Duodenal mucosa (tissue), 2 donors: ENCODE measurements around the gene TXNRD2.
"Not testable (repeated sequence)": the region's sequence is repeated elsewhere in the genome, so short reads cannot be mapped to it uniquely, and the experiment has no call there.

Source experiments
- H3K27ac ChIP-seq: one replicate; pipeline ENCODE4 v1.7.0; 2013; ENCODE audit warnings: low read depth, low read length
- H3K27me3 ChIP-seq, 2 donors: one replicate each; pipeline ENCODE4 v1.7.0; 2013; ENCODE audit warnings: low read length in 2 of 2, control low read depth in 1 of 2; ENCODE audit not compliant: insufficient read depth in 2 of 2, control insufficient read depth in 1 of 2
- H3K36me3 ChIP-seq, 2 donors: one replicate each; pipeline ENCODE4 v1.7.0; 2013; ENCODE audit warnings: low read length in 2 of 2, control low read depth in 1 of 2; ENCODE audit not compliant: insufficient read depth in 2 of 2, control insufficient read depth in 1 of 2
- H3K4me1 ChIP-seq, 2 donors: one replicate each; pipeline ENCODE4 v1.7.0; 2013; ENCODE audit warnings: low read length in 2 of 2, control low read depth in 1 of 2; ENCODE audit not compliant: insufficient read depth in 2 of 2, control insufficient read depth in 1 of 2
- H3K4me3 ChIP-seq, 2 donors: one replicate each; pipeline ENCODE4 v1.7.0; 2013; ENCODE audit warnings: low read length in 2 of 2, low read depth in 1 of 2
- H3K9ac ChIP-seq, 2 donors: one replicate each; pipeline ENCODE4 v1.7.0; 2013; ENCODE audit warnings: low read length in 2 of 2, low read depth in 1 of 2
- H3K9me3 ChIP-seq, 2 donors: one replicate each; pipeline ENCODE4 v1.7.0; 2013; ENCODE audit warnings: low read length in 2 of 2, control low read depth in 1 of 2; ENCODE audit not compliant: control insufficient read depth in 1 of 2

Gene TXNRD2

DNA sequence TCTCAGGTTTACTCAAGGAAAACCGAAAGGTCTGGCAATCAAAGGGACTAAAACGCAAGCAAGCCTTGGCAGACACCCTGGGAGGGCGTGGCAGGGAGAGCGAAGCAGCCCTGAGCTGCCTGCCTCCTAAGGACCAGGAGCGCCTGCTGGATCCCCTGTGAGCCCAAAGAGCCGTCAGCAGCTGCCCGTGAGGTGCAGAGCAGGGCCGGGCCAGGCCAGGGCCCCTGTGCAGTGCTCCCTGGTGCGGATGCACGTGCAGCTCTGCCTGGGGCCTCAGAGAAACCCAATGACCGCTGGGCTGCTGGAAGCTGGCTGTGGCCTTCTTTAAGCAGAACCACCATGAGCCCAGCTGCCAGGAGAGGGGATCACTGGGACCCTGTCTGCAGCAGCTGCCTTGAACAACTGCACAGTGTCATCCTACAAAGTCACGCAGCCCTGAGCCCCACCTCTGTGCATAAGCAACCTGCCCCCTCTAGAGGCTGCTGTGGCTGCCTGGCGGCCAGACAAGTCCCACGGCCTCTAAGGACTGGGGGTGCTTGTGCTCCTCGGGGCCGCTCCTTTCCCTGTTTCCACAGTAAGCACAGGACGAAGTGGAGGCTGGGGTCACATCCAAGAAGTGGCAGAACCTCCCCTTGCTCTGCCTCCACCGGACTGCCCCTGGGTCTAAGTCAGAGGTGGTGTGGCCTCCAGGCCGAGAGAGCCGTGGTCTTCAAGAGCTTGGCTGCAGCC lies 29.2 kb downstream of the TXNRD2 start:
- Histone ChIP-seq H3K27ac (no peak overlapping the region), H3K9ac (no peak overlapping the region), H3K4me1 (peaks cover 0 to 4% of the 10 kb centered on the region in 2 donors), H3K36me3 (peaks cover 16 to 49% of the 10 kb centered on the region in 2 donors), H3K9me3 (no peaks in the 10 kb centered on the region), H3K27me3 (no peaks in the 10 kb centered on the region), H3K4me3 (no peak overlapping the region)

GRCh38 chr22:19911540-19912270 lies 29.9 kb downstream of the TXNRD2 start:
- H3K27me3 ChIP-seq: no peaks in the 10 kb centered on the region
- no peaks in the 10 kb centered on the region for H3K9me3 ChIP-seq
- peaks cover 0 to 4% of the 10 kb centered on the region in 2 donors for H3K4me1 ChIP-seq
- peaks cover 16 to 45% of the 10 kb centered on the region in 2 donors for H3K36me3 ChIP-seq
- H3K4me3 ChIP-seq: no peak overlapping the region
- H3K9ac ChIP-seq: no peak overlapping the region
- no peak overlapping the region for H3K27ac ChIP-seq

DNA sequence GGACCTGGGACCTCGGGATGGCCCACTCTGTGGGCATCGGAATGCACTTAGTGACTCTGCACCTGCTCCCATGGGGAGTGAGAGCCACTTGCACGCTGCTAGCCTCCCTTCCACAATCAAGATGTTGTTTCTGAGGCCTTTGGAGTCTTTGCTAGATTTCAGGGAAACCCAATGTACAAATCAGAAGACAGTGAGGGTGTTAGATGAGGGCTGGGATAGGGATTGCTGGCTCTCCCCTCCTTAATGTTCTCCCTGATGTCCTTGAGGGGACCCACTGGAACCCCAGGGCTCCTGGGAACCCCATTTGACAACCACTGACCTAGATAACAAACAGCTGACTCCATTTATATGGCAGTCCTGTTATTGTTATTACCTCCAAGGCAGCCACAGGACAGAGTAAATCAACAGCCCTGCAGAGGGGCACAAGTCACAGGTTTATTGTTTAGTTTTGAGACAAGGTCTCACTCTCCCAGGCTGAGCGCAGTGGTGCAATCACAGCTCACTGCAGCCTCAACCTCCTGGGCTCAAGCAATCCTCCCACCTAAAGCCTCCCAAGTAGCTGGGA lies 31.4 kb downstream of the TXNRD2 start:
- Histone ChIP-seq H3K36me3 (peaks cover 10 to 35% of the 10 kb centered on the region in 2 donors), H3K9me3 (no peaks in the 10 kb centered on the region), H3K4me1 (no peaks in the 10 kb centered on the region), H3K27me3 (no peaks in the 10 kb centered on the region), H3K27ac (no peak overlapping the region), H3K9ac (no peak overlapping the region), H3K4me3 (no peak overlapping the region)

GRCh38 chr22:19909350-19910179 lies 32.1 kb downstream of the TXNRD2 start:
- H3K27me3 ChIP-seq: no peaks in the 10 kb centered on the region
- peaks cover 3 to 28% of the 10 kb centered on the region in 2 donors for H3K36me3 ChIP-seq

GRCh38 chr22:19907902-19908301 lies 33.7 kb downstream of the TXNRD2 start:
- H3K9ac ChIP-seq, H3K27ac ChIP-seq, H3K4me3 ChIP-seq, H3K9me3 ChIP-seq, H3K27me3 ChIP-seq, H3K4me1 ChIP-seq: not testable (repeated sequence)
- peaks cover 0 to 15% of the 10 kb centered on the region in 2 donors for H3K36me3 ChIP-seq

More at GRCh38 chr22:19909350-19910179, 32.1 kb downstream of the TXNRD2 start:
- no peaks in the 10 kb centered on the region for H3K9me3 ChIP-seq
- H3K4me3 ChIP-seq: no peak overlapping the region
- no peak overlapping the region for H3K27ac ChIP-seq
- H3K9ac ChIP-seq: peak overlapping the region in 1 of 2 donors; percentile 8
- H3K4me1 ChIP-seq: no peaks in the 10 kb centered on the region

DNA sequence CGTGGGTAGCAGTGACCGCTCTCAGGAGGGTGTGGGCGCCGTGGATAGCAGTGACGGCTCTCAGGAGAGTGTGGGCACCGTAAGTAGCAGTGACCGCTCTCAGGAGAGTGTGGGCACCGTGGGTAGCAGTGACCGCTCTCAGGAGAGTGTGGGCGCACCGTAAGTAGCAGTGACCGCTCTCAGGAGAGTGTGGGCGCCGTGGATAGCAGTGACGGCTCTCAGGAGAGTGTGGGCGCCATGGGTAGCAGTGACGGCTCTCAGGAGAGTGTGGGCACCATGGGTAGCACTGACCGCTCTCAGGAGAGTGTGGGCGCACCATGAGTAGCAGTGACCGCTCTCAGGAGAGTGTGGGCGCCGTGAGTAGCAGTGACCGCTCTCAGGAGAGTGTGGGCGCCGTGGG lies 34.8 kb downstream of the TXNRD2 start:
- H3K9ac ChIP-seq, H3K4me3 ChIP-seq, H3K27ac ChIP-seq, H3K9me3 ChIP-seq, H3K4me1 ChIP-seq, H3K27me3 ChIP-seq: not testable (repeated sequence)
- peaks cover 0 to 13% of the 10 kb centered on the region in 2 donors for H3K36me3 ChIP-seq

DNA sequence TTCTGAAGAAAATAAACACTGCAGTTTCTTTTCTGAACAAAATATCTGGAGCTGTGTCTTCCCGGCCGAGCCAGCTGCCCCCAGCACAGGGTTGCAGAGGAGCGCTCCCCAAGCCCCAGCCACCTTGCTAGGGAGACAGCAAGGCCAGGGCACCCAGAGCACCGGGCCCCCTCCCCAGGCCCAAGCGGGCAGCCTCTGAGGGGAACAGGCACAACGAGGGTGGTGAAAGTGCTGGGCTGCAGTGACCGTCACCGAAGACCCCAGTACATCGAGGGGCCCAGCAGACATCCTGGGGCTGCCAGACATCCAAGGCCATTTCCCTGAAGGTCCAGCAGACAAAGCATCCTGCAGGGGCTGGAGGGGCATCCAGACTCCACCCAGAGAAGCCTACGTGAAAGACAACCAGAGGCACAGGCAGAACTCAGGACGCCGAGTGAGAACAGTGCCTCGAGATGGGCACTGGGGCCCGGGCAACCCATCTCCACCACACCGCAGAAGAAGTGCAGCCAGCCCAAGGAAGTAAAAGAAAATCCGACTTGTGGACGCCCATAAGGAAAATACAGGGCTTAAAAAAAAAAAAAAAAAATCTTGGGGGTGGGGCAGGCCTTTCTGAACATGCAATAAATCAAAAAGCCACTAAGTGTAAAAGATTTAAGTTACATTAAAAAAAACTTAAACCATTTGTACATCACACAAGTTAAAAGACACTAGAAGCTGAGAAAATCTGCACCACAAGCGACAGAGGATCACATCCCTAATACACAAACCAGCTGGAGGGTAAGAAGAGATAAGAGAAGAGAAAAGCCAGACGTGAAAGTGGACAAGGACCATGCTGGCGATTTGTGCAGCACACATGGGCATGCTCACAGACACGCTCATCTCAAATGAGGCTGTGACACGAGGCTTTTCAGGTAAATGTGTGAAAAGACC lies 36.0 kb downstream of the TXNRD2 start:
- H3K9me3 ChIP-seq: no peaks in the 10 kb centered on the region
- H3K27ac ChIP-seq: no peak overlapping the region
- no peaks in the 10 kb centered on the region for H3K27me3 ChIP-seq
- H3K4me3 ChIP-seq: no peak overlapping the region
- H3K9ac ChIP-seq: no peak overlapping the region
- H3K36me3 ChIP-seq: peaks cover 0 to 7% of the 10 kb centered on the region in 2 donors
- H3K4me1 ChIP-seq: peaks cover 5 to 7% of the 10 kb centered on the region in 2 donors

DNA sequence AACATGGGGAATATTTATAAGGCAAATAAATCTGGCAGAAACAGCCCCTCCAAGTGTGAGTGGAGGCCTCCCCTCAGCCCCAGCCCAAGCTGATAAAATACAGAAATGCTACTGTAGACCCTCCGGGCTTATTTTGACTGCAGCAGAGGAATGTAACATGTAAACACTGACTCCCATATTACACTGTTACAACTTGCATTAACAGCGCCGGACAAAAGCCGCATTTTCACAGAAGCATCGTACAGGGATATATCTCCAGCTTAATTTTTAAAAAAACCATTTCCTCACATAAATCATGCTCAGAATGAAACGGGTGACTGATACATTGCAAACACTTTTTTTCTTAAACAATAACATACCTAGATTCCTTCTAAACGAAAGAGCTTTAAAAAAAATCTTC lies 36.7 kb downstream of the TXNRD2 start:
- Histone ChIP-seq H3K27ac (no peak overlapping the region), H3K27me3 (no peaks in the 10 kb centered on the region), H3K4me3 (no peak overlapping the region), H3K4me1 (peaks cover 5 to 7% of the 10 kb centered on the region in 2 donors), H3K36me3 (peaks cover 0 to 7% of the 10 kb centered on the region in 2 donors), H3K9ac (no peak overlapping the region), H3K9me3 (no peaks in the 10 kb centered on the region)

DNA sequence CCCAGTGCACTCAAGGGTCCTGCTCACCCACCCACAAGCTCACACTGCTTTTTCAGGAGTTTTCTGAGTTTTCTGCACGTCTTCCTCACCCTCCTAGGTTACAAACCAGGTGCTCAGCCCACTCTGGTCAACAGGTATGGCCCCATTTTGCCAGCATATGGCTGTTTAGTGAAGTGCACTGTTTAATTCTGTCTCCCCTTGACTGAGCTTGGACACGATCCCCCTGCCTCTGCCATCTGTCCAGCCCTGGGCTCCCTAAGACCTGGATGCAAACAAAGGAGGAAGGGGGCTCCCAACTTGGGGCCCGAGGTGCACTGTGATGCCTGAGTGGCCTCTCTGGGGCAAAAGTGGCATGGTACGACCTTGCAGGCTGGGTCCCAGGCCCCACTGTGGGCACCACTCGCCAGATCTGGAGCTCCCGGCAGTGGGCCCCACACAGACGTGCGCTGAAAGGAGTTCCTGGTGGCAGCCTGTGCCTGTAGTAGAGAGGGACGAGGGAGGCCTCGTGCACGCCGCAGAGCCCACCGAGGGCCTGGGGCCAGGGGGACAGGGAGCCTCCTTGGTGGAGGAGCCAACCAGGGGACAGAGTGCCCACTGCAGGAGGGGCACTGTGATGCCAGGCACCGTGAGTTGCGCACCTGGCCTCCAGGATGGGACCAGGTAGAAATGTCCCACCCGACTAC lies 37.3 kb downstream of the TXNRD2 start:
- no peaks in the 10 kb centered on the region for H3K27me3 ChIP-seq
- H3K9me3 ChIP-seq: no peaks in the 10 kb centered on the region
- H3K9ac ChIP-seq: no peak overlapping the region
- H3K4me1 ChIP-seq: peaks cover 5 to 7% of the 10 kb centered on the region in 2 donors
- peaks cover 0 to 9% of the 10 kb centered on the region in 2 donors for H3K36me3 ChIP-seq
- no peak overlapping the region for H3K4me3 ChIP-seq
- no peak overlapping the region for H3K27ac ChIP-seq
